Right kidney (tissue), 1 donor: ENCODE measurements around the gene SHROOM3.
"Not testable (repeated sequence)": the region's sequence is repeated elsewhere in the genome, so short reads cannot be mapped to it uniquely, and the experiment has no call there.

Experiments used
- DNase-seq: peaks from one replicate; pipeline ENCODE4 v3.0.0-alpha.2; 2016

The SHROOM3 gene

DNA sequence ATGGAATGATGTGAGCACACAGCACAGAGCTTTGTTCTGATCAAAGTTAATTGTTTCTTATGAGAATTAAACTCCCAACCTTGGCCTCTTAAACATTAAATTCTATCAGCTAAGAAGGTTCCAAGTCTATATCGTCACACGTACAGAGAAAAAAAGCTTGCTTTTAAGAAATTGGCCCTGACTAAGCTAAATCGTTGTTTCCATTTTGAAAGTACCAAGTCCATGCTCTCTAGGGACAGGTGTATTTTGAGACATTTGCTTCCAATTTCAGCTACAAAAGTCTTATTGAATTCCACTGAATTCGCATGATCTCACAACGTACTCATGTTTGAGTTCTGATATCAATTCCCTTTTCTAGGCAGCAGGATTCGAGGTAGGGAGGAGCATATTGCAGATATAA lies 157.4 kb downstream of the SHROOM3 start:
- no peak for DNase-seq

GRCh38 chr4:76594173-76594572 lies 159.1 kb downstream of the SHROOM3 start:
- no peak for DNase-seq

GRCh38 chr4:76595435-76595834 lies 160.4 kb downstream of the SHROOM3 start:
- no peak for DNase-seq

- no peak for DNase-seq
Observed at GRCh38 chr4:76596713-76597112, 161.7 kb downstream of the SHROOM3 start.

GRCh38 chr4:76597423-76597979 lies 162.5 kb downstream of the SHROOM3 start:
- DNase-seq, result no peak

DNA sequence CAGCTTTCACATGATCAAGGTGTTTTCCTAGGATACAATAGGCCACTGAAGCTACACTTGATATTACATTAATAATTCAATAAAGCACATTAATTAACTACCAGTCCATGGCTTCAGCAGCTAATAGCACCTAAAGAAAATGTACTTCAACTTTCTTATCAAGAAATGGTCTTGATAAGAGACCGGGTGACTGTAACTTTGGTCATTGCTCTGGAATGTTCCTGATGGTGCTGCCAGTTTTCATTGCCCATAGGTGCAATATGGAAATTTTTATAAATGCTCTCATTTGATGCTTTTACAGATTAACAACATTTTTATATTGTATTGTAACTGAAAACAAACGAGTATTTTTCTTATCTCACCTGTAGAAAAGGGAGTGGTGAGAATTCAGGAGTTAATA lies 165.4 kb downstream of the SHROOM3 start:
- no peak for DNase-seq

DNA sequence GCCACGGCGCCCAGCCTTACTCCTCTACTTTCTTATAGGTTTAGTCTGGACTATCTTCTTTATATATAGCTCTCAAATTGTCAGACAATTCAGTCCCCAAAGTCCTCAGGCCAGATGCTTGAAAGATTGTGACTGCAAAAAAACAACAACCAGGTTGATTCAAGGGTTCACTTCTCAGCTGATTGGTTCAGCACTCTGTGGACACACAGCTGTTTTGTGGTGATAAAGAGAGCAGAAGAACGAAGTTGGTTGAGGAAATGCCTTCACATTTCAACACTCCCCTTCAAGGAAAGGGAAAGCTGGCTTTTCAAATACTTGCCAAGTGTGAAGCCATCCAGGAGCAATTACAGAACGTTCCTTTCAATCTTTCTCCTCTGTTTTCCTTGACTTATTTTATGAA lies 166.8 kb downstream of the SHROOM3 start:
- DNase-seq, result no peak

DNA sequence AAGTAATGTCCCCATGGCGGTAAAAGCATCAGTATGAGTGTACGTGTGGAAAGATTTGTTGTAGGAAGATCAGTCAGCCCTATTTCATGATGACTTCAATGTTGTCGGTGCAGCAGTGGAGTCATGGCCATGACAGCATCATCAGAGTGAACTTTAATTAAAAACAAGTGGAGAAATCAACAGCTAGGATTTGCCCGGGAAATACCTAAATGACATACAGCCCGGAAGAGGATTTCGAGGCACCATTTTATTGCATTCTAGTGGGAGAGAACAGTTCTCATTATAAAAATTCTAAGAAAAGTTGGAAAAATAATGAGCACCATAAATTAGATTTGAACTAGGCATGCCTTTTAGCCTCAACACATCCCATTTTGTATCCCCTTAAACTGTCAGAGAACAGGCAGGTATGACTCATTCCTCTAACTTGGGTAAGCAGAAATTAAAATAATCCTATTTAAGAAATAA lies 170.1 kb downstream of the SHROOM3 start:
- no peak for DNase-seq

GRCh38 chr4:76606645-76607265 lies 171.7 kb downstream of the SHROOM3 start:
- no peak for DNase-seq

GRCh38 chr4:76607266-76607799 lies 172.3 kb downstream of the SHROOM3 start:
- no peak for DNase-seq

- DNase-seq, result no peak
Observed at GRCh38 chr4:76607846-76608245, 172.8 kb downstream of the SHROOM3 start.

GRCh38 chr4:76608549-76608948 lies 173.5 kb downstream of the SHROOM3 start:
- DNase-seq, result not testable (repeated sequence)

DNA sequence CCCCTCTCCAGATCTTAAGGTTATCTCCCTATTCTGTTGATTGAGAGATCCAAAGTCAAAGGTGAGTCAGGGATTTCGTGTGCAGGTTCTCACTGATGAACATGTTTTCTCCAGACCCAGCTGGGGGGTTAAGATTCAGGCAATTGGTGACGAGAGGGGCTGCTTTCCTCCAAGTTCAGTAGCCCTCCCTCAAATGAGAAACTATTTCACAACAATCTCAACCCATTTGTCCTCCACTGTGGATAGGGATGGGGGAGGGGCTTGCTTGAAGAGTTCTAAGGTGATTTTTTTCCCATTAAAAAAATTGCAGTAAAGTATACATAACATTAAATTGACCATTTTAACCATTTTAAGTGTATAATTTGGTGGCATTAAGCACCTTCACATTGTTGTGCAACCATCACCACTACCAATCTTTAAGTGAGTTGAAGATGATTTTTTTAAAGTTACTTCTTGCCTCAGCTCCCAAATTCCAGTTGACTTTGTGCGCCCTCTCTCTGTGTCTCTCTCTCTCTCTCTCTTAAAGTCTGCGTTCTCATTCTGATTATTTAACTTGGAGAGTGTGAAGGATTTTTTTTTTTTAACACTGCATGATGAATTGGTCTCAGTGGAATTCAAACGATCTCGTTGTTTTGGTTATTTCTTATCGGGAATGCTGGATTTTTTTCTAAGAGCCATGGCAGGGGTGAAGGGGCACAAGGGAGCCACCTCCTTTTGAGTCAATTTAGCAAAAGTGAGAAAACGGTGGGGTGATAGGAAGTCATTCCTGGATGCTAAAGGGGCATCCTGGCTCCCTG lies 175.9 kb downstream of the SHROOM3 start:
- no peak for DNase-seq

- DNase-seq, result no peak
Observed at GRCh38 chr4:76611616-76612207, 176.7 kb downstream of the SHROOM3 start.

DNA sequence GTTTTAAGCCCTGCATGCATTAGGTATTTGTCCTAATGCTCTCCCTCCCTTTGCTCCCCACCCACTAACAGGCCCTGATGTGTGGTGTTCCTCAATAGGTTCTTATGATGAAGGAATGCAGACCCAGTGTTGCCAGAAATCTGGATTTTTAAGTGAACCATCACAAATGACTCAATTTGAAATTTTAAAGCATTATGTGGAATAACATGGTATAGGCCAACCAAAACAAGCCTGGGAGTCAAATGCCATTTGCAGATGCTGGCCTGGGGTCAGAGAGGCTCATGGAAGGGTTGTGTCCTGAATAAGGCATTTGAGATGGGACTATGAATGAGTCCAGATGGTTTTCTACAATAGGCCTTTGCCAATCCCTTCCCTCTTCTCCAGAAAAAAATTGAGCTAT lies 179.6 kb downstream of the SHROOM3 start:
- no peak for DNase-seq

DNA sequence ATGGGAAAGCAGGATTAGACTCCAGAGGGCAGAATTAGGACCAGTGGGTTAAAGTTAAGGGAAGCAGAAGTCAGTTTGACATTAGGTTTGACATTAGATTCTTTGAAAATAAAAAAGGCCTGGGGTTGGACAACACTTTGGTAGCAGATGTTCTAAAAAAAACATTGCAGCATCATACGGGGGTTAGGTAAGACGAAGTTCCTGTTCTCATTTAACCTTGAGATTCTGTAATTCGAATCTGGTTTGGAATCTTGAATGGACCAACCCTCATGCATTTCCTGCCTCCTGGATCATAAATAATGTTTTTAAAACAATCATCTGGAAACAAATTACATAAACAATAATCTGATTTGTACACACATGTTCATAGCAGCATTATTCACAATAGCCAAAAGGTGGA lies 181.0 kb downstream of the SHROOM3 start:
- DNase-seq, result no peak

GRCh38 chr4:76616526-76616925 lies 181.5 kb downstream of the SHROOM3 start:
- no peak for DNase-seq

- no peak for DNase-seq
Observed at GRCh38 chr4:76620723-76621468, 185.9 kb downstream of the SHROOM3 start.

DNA sequence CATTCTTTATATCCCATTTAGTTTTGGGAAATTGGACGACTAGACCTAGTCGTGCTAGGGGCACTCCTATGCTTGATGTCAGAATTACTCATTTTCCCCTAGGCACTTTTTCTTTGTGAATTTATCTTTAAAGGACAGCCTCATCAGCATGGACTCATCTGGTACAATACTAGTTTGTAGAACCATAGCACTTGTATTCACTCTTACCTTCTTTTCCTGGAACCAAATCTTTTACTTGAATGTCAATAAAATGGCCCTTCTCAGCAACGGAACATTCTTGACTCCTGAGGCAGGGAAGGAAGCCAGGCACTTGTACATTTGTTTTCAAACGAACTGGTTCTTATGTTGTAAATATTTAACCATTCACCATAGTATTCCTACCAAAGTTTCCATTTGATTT lies 187.1 kb downstream of the SHROOM3 start:
- DNase-seq, result no peak

- DNase-seq, result no peak
Observed at GRCh38 chr4:76622717-76623116, 187.7 kb downstream of the SHROOM3 start.

DNA sequence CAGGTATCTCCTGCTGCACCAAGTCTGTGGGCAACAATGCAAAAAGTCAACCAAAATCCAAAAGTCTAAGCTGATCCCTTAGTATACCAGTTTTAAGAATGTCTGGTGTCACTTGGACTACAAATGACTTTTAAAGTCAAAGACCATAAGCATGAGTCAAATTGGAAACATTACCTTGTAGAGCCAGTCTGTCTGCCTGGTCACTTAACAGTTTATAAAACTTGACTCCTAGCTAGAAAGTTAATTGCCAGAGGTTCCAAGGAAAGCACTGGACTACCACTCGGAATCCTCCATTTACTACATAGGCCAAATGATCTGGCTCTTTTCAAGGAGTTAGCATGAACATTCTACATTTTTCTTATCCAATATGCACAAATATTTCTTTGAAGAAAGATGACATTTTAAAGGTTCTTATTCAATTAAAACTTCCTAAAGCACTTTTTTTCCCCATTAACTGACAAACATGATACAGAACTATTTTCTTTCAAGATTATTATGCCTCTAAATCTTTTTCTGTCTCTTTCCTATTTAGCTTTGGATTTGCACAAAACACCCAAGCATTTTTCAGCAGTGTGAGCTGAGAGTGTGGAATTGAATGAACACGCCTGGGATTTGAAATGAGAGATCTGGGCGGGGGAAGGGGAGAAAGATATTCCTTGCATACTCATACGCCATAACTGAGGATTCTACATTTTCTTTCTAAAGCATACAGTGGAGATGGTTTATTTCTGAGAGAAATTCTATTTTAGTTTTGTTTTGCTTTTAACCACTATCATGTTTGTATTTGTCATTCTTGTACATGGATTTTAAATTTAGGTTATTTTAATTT lies 188.4 kb downstream of the SHROOM3 start:
- DNase-seq, result no peak
